HG02981 (cell line): Measurements from ENCODE around the gene IMMP2L.
A peak's percentile ranks its signal among the peaks of the same experiment; 100 is the strongest.

Source experiments
- ATAC-seq: cut with Tn5 transposase; IDR thresholded peaks from one replicate; pipeline ENCODE4 v1.9.1; 2021; ENCODE audit warnings: mild to moderate bottlenecking, moderate library complexity; ENCODE audit not compliant: unreplicated experiment

Gene IMMP2L

DNA sequence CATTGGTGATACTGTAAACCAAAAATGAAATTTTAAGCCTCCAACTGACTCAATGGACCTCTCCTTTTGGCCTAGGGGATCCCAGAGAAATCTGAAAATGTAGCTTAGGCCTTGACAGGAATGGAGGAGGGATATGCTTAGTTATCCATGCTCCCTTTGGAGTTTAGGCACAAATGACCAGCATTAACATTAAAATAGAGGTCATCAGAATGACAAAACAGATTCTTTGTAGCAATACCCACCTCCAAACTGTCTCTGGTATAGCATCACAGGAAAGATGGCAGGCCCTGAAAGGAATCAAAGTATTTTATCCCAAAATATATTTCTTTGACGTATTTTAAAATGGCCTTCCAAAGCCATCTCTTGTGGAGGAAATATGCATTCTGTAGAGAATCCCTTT, 510.5 kb downstream of the IMMP2L start:
- ATAC-seq: no peak

DNA sequence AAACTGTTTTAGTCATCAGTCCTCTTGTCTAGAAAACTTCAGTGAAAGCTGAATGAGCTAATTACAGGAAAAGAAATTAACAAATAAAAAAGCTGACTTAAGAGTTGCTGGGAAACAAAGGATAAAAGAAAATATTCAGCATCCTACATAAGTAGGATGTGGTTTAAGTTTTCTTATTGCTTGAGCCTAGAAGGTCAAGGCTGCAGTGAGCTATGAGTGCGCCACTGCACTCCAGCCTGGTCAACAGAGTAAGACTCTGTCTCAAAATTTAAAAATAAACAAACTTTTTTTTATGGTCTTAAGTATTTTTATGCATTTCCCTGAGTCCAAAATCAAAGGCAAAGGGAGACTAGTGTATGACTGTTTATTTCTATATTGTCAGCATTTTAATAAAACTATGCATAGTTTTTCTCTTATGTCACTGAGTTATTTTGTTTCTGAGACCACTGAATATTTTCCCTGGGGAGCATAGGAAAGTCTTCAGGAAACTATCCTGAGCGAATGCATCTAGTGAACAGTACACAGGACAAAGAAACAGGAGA, 511.3 kb downstream of the IMMP2L start:
- ATAC-seq: no peak

DNA sequence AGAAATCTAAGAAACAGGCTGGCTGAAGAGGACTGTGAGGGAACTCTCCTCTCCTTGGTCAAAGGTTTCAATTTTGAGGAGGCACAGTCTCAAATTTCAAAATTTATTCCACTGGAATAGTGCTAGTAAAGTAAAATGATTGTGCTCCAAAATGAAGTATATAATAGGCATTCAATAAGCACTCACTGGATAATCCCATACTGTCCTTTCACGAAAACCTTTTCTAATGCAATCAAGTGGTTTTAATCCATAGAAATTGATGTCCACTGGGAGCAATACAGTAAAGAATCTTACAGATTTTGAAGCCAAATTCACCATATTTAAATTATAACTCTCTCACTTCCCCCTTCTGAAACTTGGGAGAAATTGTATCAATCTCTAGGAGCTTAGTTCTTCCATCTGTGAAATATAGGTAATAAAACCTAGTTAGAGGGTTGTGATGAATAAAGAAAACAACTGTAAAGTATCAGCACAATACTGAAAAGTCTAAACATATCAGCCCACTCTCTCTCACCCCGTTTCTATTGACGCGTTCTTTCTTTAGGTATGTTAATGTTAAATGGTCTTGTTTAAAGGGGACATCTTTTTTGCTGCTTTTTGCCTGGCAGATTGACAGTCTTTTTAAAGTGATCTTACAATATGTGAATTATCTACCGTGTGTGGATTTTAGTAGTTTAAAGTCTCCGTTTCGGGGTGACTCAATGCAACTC, 512.2 kb downstream of the IMMP2L start:
- no peak for ATAC-seq

DNA sequence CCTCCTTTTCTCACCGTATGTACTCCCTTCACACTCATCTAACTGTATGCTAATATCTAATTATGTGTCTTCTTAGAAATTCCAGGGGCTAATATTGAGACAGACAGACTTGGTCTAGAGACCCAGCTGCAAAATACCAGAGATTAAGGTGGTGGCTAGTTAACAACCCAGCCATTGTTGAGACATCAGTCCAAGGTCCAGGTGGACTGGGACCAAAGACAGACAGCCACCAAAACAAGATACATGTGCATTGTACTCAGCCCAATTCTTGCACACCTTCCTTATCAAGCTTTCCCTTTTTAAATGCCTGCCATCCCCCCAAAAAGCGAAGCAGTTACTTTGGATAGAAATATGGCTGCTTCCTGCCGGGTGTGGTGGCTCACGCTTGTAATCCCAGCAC, 514.7 kb downstream of the IMMP2L start:
- no peak for ATAC-seq

DNA sequence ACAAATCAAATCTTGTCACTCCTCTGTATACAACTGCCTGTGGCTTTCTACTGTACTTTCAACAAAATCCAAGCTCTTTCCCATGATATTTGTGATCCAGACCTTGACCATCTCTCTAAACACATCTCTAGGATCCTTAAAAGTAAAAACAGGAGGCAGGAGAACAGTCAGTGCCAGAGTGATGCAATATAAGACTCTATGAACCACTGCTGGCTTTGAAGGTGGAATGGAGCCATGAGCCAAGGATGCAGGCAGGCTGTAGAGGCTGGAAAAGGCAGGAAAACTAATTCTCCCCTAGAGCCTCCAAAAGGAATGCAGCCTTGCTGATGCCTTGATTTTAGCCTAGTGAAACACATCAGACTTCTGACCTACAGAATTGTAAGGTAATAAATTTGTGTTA, 516.8 kb downstream of the IMMP2L start:
- no peak for ATAC-seq

DNA sequence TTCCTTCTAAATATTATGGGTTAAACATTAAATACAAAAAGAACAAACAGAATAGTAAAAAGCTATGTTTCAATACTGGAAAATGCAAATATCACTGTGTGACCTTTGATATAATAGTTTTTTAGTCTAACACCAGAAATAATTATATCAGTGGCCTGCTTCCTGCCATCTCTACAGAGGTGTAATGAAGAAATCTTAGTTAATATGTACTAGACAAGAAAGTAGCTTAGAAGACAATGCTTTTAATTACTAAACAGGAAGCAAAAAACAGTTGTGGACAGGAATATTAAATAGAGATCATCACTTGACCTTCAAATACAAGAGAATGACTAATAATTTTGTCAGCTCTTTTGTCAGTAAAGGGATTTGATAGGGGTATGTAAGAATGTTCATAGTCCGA, 518.7 kb downstream of the IMMP2L start:
- peak; percentile 95 for ATAC-seq

DNA sequence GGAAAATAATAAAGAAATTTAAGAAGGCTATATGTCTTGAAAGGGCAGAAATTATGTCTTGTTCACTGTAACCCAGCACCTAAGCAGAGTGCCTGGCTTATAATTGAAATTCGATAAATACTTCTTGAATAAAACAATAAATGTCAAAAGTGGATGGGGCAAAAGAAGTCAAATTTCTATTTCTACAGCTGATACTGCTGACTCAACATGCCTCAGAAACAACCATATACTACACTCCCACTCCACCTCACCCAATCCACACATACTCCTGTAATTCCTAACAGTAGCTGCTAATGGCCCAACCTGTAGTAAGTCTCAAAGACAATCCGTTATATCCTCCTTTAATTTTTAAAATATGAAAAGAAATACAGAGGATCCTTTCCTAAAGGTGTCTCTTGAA, 519.5 kb downstream of the IMMP2L start:
- no peak for ATAC-seq

DNA sequence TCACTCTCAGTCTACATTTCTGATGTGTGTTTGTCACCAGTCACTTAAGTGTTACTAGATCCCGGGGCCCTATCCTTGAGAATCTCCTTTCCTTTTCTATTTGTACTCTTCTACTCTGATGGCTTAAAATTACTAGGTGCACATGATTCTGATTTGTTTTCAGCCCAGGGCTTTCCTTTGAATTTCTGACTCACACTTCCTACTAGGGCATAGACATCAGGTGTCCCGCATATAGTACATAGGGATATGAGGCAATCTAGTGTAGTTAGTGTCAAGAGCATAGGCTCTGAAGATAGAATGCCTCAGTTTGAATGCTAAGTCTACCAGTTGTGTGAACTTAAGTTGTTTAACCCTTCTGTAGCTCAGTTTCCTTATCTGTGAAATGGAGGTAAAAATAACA, 520.7 kb downstream of the IMMP2L start:
- ATAC-seq: no peak

DNA sequence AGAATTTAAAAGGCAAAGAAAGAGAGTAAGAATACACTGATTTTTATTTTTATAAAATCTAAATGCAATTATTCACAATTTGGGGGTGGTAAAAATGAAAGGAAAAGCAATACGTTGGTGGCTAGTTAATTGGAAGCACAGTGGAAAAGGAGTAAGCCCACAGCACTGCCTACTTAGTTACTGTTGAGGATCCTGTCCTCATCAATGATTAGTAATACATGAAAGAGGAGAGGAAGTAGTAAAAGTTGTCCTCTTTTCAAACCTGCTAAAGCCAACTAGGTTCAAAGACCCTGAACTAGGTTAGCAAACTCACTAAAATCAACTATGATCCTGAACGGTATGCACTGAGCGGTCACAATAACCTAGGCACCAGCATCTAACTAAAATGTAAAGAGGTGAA, 524.1 kb downstream of the IMMP2L start:
- no peak for ATAC-seq

DNA sequence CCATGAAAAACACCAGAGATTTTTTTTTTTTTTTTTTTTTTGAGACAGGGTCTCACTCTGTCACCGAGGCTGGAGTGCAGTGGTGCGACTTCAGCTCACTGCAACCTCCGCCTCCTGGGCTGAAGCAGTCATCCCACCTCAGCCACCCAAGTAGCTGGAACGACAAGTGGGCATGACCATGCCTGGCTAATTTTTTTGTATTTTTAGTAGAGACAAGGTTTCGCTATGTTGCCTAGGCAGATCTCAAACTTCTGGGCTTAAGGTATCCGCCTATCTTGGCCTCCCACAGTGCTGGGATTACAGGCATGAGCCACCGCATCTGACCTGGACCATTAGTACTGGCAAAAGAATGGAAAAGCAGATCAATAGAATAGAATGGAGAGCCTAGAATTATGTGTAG, 530.4 kb downstream of the IMMP2L start:
- ATAC-seq: no peak

DNA sequence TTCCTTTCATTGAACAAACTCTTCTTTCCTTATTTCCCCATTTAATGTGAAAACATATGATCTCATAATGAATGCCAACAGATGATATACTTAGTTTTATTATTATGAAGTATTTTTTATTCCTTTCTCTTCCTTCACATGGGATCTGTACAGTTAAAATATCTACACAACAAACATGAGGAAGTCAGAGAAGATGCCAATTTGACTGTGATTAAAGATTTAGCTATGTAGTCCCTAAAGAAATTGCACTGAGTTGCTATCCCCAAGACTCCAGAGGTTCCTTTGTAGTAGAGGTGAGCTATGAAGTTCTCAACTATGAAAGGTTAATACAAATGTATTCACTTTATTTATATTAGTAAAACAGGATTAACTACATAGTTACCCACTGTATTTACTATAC, 532.0 kb downstream of the IMMP2L start:
- ATAC-seq: no peak

DNA sequence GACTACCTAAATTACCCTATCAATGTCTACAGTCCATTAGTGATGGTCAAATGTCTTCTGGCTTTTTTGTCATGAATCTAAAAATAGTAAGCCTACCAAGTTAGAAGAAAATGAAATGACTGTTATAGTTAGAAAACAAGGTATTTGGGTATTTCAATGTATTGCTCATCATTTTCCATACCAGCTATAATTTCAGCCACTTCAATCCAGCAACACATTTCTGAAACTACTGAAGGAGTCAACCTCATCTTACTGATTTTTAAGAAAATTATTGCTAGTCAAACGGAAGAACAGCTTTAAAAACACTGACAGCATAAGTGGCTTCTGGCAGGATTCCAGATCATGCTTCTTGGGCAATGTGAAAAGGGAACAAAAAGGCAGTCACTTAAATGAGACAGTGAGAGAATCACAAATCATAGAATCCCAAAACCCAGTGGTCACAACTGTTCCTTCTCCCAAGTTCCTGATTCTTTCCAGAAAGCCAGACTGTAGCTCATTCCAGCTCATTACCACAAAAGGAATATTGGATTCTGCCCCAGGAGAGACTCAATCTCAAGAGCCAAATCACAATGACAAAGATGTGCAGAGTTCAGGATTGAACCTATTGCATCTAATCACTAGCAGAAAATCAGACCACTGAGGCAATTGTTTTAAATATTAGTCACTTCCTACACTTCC, 532.6 kb downstream of the IMMP2L start:
- ATAC-seq: peak; percentile 62

DNA sequence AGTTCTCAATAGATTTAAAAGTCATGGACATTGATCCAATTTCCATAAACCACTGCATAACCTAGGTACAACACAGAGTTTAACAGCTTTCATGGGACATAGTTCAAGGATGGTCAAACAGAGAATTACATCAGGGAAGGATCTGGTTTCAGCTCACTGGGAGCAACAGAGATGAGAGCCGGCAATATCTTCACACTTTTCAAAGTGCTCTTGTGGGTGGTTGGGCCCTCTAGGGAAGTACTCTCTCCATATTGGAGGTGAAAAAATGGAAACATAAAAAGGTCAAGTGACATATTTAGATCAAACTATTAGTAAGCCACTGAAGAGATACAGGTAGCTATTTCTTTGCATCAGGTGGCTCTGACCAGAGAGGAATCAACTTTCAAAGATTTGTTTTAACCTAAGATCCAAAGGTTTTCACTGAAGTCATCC, 533.1 kb downstream of the IMMP2L start:
- ATAC-seq: peak; percentile 5

DNA sequence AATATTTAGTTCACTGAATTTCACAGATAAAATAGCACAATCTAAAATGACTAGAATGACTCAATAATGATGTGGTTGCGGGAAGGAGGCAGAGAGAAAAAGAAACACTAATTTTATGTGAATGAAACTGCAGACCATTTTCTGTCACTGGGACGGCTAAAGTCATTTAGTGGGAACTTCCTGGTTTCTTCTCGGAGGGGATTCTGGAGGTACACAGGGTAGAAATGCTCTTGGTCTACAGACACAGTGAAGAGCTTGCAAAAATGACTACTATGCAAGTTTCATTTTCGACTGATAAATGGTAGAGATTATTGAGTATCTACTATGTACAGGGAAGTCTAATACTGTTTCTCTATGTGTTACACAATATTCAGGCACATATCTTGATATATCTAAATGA, 534.9 kb downstream of the IMMP2L start:
- ATAC-seq: no peak

DNA sequence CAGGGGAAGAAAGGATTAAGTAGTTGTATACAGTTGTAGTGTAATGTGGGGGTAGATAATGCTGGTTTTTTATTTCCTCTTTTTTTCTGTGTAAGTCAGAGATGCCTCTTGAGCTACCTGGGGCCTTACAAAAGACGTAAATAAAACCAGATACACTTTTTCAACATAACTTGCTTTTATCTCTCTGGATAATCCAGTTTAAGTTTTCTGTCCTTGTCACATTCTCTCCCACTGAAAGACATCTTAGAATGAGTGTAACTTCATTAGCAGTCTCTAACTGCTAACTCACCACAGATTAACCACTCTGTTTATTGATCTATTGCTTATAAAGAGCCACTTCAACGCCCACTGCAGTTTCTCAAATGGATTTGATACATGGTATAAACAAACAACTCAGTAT, 535.5 kb downstream of the IMMP2L start:
- no peak for ATAC-seq

DNA sequence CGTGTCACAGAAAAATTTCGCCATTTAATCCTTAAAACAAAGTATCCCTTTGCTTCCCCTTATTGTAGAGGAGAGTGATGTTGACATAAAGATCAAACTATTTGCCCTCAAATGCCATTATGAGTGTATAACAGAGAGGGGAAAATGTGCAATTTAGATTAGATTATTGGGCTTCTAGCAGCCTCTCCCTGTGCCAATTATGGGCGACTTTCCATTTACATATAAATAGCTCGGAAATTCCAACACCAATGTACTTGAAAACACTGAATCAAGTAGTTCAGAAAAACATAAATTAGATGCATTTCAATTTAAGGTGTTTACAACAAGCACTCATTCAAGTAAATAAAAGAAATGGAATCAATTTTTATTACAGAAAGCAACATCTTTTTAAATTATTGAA, 535.9 kb downstream of the IMMP2L start:
- no peak for ATAC-seq

DNA sequence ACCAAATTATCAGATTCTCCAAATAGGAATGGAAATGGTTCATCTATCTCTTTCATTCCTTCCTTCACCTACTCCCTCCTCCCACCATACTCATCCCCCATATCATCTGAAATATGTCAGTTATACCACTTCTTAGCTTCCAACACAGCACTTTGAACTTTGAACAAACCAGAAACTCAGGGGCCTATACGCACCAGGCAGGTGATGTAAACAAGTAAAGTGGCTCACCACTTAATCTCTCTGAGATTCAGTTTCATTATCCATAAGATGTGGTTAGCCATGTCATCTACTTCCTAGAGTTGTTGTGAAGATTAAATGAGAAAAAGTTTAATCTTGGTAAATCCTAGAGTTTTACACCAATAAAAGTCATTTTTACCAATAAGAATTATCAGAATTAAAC, 537.3 kb downstream of the IMMP2L start:
- ATAC-seq: peak; percentile 49

DNA sequence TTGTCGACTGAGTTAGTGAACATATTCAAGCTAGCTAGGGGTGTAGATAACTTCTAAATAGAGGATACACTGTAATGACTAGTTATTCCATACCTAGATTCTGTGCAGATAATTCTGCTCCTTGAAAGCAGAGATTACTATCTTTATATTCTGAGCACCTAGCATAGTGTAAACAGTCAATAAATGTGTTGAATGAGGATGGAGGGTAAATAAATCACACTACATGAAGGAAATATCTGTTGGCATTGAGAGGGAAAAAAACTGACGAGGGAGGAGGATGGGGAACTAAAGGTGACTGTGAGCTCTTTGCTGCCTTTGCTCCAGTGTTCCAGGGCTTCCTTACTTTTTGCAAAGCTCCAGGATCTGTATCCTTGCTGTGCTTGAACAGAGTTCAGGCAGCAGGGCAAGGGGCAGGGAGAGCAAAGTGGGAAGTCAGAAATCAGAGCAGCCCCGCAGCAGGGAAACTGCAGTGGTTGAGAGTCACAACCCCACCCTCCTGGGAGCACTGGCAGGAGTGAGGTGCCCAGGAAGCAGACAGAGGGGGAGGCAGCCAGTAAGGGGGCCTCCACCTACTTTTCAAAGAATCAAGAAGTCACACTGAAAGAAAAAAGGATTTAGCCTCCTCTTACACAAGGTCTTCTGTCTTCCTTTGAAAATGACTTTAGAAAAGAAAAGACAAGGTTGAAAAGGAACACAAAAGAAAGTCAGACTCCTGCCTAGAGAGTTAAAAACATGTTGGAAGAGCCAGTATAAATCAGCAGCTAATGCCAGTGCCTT, 543.1 kb downstream of the IMMP2L start:
- ATAC-seq: no peak

DNA sequence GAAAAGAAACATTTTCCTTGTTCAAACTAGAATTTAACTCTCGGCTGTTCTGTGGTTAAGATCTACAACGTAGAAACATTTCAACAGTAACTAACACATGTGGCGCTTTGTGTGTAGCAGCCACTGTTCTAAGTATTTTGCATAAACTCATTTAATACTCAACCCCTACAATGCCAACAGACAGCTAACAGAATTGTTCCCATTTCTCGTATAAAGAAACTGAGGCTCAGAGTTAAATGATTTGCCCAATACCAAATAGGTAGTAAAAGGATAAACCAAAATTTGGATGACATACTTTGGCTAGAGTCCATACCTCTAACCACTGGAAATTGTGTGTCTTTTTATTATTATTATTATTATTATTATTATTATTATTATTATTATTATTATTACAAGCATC, 543.8 kb downstream of the IMMP2L start:
- ATAC-seq: no peak

DNA sequence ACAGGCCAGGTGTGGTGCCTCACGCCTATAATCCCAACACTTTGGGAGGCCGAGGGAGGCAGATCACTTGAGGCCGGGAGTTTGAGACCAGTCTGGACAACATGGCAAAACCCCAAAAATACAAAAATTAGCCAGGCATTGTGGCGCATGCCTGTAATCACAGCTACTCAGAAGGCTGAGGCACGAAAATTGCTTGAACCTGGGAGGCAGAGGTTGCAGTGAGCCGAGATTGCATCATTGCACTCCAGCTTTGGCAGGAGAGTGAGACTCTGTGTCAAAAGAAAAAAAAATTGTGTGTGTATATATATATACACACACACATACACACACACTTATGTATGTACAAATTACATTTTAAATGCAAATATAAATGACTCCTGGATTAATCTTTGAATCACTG, 548.2 kb downstream of the IMMP2L start:
- ATAC-seq: no peak

DNA sequence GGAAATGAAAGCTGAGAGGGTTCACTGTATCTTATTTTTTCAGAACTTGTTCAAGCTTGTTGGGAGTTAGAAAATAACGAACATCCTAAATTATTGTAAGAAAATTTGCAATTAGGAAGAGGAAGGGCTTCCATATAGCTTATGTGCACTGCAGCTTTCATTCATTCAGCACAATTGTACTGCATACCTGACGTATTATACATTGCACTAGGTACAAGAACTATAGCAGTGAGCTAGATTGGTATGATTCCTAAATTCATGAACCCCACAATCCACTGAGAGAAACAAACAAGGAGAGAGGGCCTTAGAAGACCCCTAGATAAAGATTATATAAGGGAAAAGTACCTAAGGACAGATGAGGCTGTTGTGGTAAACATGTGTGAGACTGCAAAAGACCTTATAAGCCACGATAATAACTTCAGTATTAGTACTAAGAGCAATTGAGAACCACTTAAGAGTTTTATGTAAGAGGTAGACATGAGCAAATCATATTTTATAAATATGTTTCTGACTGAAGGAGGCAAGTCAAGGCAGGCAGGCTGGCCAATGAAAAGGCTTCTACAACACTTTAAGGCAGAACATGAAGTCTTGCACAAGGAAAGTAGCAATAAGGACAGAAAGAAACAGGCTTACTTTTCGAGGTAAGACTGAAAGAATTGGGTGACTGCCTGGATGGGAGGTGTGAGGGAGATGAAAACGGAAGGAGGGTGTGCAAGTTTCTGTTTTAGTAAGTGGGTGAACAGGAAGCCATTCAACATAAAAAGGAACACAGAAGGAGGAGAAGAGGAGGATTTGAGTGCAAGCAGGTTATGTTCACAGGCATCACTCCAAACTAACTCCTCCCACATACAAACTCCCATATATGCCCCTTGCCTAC, 549.3 kb downstream of the IMMP2L start:
- ATAC-seq: peak; percentile 90
